Measurements from ENCODE around the gene AQP11.

The AQP11 gene

DNA sequence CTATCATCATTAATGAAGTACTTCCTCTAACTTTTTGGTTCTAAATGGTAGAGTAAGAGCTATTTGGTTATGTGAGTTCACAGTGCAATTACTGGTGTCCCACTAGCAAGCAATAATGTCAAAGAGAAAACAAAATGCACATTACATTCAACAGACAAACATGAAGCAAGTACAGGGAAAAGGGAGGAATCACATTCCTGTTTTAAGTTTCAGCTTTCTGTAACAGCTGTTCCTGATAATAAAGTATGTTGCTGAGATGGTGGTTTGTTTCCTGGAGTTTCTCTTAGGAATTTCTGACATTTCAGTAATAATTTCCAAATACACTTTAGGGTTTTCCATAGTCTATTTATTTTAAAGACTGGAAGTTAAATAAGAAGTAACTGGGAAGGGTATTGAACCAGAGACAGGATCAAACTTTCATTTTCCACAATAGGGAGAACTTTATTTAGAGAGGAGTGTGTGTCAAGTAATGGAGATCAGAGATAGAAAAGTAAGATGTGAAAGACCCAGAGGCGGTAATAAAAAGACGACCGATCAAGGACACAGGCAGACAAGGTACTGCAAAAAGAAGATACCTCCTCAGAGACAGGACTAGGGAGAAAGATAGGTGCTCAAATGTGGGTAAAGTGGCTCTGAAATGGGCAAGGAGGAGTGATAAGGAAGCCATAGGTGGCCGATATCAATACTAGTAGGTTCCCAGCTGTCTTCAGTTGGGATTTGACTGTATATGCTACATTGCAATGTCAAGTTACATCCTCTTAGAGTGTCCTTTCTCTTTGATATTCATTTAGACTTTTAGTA lies 68.7 kb downstream of the AQP11 start:
- no peak for DNase-seq (ENCODE audit: extremely low read depth, insufficient read length)
- Histone ChIP-seq H3K36me3 (ENCODE audit: control insufficient read depth, insufficient read depth, low read length) (no peaks in the 10 kb centered on the region), H3K4me3 (replicated peaks; ENCODE audit: low read depth, low read length) (no peak overlapping the region), H3K27me3 (replicated peaks; ENCODE audit: control insufficient read depth, insufficient read depth, low read length) (no peaks in the 10 kb centered on the region)
- no peak for TF ChIP-seq CTCF (IDR thresholded peaks at IDR 0.05; ENCODE audit: insufficient read depth, low read length, poor library complexity, severe bottlenecking)
